ENCODE results near the gene SF3B6.

The SF3B6 gene

GRCh38 chr2:24073816-24074215 is 2.3 kb downstream of the SF3B6 start:
- H3K27ac ChIP-seq (ENCODE audit: low read depth, low read length, poor library complexity, severe bottlenecking): no peak overlapping the region
- peaks cover 21% of the 10 kb centered on the region for H3K4me1 ChIP-seq (ENCODE audit: insufficient read depth, low read length, severe bottlenecking)
- H3K4me3 ChIP-seq (ENCODE audit: low read depth, low read length, poor library complexity, severe bottlenecking): no peak overlapping the region
- no peaks in the 10 kb centered on the region for H3K9me2 ChIP-seq (ENCODE audit: low read depth, low read length)
- H3K79me2 ChIP-seq (ENCODE audit: insufficient read depth, low read length): peaks cover 10% of the 10 kb centered on the region
- H3F3A ChIP-seq (ENCODE audit: insufficient read depth, low read length): no peaks in the 10 kb centered on the region
- H3K4me2 ChIP-seq (ENCODE audit: low read length): no peak overlapping the region
- no peak for TF ChIP-seq CTCF (IDR thresholded peaks at IDR 0.05; ENCODE audit: low read length)
- no peak for TF ChIP-seq EZH2 (IDR thresholded peaks at IDR 0.05; ENCODE audit: borderline replicate concordance, low read length)
- peaks cover 35% of the 10 kb centered on the region; the same call in 1 of the 2 replicates for H3K36me3 ChIP-seq (ENCODE audit: insufficient read depth, low read length)
- no peaks in the 10 kb centered on the region for H3K27me3 ChIP-seq (ENCODE audit: insufficient read depth, low read length)
- H2AFZ ChIP-seq (ENCODE audit: low read length): no peak overlapping the region
- H3K9me3 ChIP-seq (ENCODE audit: low read length): no peaks in the 10 kb centered on the region
- no peak overlapping the region for H3K9ac ChIP-seq (ENCODE audit: low read length)
- H4K20me1 ChIP-seq (ENCODE audit: insufficient read depth, low read length): no peaks in the 10 kb centered on the region

- TF ChIP-seq EZH2 (IDR thresholded peaks at IDR 0.05; ENCODE audit: borderline replicate concordance, low read length): no peak
- TF ChIP-seq CTCF (IDR thresholded peaks at IDR 0.05; ENCODE audit: low read length): no peak
- Histone ChIP-seq H3K27ac (ENCODE audit: low read depth, low read length, poor library complexity, severe bottlenecking) (no peak overlapping the region), H3K4me3 (ENCODE audit: low read depth, low read length, poor library complexity, severe bottlenecking) (no peak overlapping the region), H3K27me3 (ENCODE audit: insufficient read depth, low read length) (no peaks in the 10 kb centered on the region), H3K9me3 (ENCODE audit: low read length) (no peaks in the 10 kb centered on the region), H2AFZ (ENCODE audit: low read length) (no peak overlapping the region), H4K20me1 (ENCODE audit: insufficient read depth, low read length) (no peaks in the 10 kb centered on the region), H3K4me2 (ENCODE audit: low read length) (no peak overlapping the region), H3K36me3 (ENCODE audit: insufficient read depth, low read length) (peaks cover 51% of the 10 kb centered on the region), H3F3A (ENCODE audit: insufficient read depth, low read length) (no peaks in the 10 kb centered on the region), H3K9ac (ENCODE audit: low read length) (no peak overlapping the region), H3K9me2 (ENCODE audit: low read depth, low read length) (no peaks in the 10 kb centered on the region), H3K4me1 (ENCODE audit: insufficient read depth, low read length, severe bottlenecking) (peaks cover 14% of the 10 kb centered on the region), H3K79me2 (ENCODE audit: insufficient read depth, low read length) (peaks cover 10% of the 10 kb centered on the region)
Observed at GRCh38 chr2:24072259-24072658, 3.9 kb downstream of the SF3B6 start.

- Histone ChIP-seq H3K36me3 (ENCODE audit: insufficient read depth, low read length) (peaks cover 43% of the 10 kb centered on the region), H3K27me3 (ENCODE audit: insufficient read depth, low read length) (no peaks in the 10 kb centered on the region), H3K9ac (ENCODE audit: low read length) (no peak overlapping the region), H3K9me2 (ENCODE audit: low read depth, low read length) (no peaks in the 10 kb centered on the region), H3K4me3 (ENCODE audit: low read depth, low read length, poor library complexity, severe bottlenecking) (no peak overlapping the region), H3K27ac (ENCODE audit: low read depth, low read length, poor library complexity, severe bottlenecking) (no peak overlapping the region), H2AFZ (ENCODE audit: low read length) (no peak overlapping the region), H3F3A (ENCODE audit: insufficient read depth, low read length) (no peaks in the 10 kb centered on the region), H3K4me2 (ENCODE audit: low read length) (no peak overlapping the region), H3K79me2 (ENCODE audit: insufficient read depth, low read length) (no peaks in the 10 kb centered on the region), H3K4me1 (ENCODE audit: insufficient read depth, low read length, severe bottlenecking) (no peaks in the 10 kb centered on the region), H3K9me3 (ENCODE audit: low read length) (no peaks in the 10 kb centered on the region), H4K20me1 (ENCODE audit: insufficient read depth, low read length) (no peaks in the 10 kb centered on the region)
- TF ChIP-seq EZH2 (IDR thresholded peaks at IDR 0.05; ENCODE audit: borderline replicate concordance, low read length) (no peak), CTCF (IDR thresholded peaks at IDR 0.05; ENCODE audit: low read length) (no peak)
Observed at GRCh38 chr2:24065341-24065740, 10.8 kb downstream of the SF3B6 start.

All from OCI-LY1 (cell line).